ENCODE data around the gene USP38. TPM values are rescaled to one million over a fixed set of nuclear protein-coding genes. Genes with fewer than 3 reads are reported as not detected.

The USP38 gene
- total RNA-seq, 4 donors from 2014 or later = 24.1 to 42.5 (median 26.3) TPM

DNA sequence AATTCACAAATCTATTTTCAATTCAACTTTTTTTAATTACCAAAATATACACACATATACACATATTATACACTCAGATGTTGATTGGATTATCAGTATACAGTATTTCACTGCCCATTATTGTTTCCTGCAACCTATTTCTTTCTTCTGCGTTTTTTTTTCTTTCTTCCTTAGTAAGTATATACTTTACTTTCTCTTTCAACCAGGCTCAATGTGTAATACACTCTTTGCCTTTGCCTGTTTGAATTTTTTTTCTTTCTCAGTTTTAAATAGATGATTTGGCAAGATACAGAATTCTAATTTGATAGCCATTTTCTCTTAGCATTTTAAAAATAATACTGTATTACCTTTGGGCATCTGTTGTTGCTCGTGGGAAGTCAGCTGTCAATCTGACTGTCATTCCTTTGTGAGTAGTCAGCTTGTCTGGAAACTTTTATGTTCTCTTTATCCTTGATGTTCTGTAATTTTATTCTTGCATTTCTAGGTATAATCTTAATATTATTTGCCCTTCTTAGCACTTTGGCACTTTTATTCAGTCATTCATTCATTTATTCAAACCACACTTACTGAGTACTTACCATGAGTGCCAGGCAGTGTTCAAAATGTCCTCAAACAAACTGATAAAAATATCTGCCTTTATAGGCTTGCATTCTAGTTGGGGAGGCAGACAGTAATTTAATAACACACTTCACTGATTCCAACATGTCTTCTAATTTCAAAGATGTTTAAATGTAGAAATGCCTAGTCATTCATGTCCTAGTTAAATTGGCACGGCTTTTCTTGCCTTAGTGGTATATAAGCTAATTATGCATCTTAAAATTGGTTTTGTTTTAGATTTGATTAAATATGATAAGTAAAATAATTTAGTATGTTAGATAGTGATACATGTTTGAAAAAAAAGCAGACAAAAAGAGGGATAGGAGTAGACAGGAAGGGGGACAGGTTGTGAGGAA lies 3.7 kb downstream of the USP38 start:
- ATAC-seq (ENCODE audit: low FRiP score) (no peak), DNase-seq (ENCODE audit: low spot score) (no peak)
- TF ChIP-seq CTCF (IDR thresholded peaks at IDR 0.05) = no peak

- DNase-seq (ENCODE audit: low spot score) (no peak), ATAC-seq (ENCODE audit: low FRiP score) (no peak)
- no peak for TF ChIP-seq CTCF (IDR thresholded peaks at IDR 0.05)
Measured at GRCh38 chr4:143189528-143189927, 4.8 kb downstream of the USP38 start.

GRCh38 chr4:143195581-143195980 lies 10.9 kb downstream of the USP38 start:
- no peak for ATAC-seq (ENCODE audit: low FRiP score)
- no peak for TF ChIP-seq CTCF (IDR thresholded peaks at IDR 0.05)
- no peak for DNase-seq (ENCODE audit: low spot score)

DNA sequence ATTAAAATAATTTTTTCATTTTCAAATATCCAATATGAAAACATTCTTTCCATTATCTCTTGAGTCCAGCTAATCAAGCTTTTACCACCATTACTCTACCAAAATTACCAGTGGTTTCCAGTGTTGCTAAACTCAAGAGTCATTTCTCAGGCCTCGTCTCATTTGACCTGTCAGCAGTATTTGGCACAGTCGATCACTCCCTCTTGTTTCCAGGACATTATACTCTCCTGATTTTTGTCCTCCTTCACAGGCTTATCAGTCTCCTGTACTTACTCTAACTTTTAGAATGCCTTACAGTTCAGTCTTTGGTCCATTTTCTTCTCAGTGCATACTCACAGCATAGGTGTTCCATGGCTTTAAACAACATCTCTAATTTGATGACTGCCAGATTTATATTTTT lies 11.6 kb downstream of the USP38 start:
- TF ChIP-seq CTCF (IDR thresholded peaks at IDR 0.05) = no peak
- DNase-seq (ENCODE audit: low spot score) (no peak), ATAC-seq (ENCODE audit: low FRiP score) (no peak)

- ATAC-seq (ENCODE audit: low FRiP score) (no peak), DNase-seq (ENCODE audit: low spot score) (no peak)
- no peak for TF ChIP-seq CTCF (IDR thresholded peaks at IDR 0.05)
Measured at GRCh38 chr4:143199503-143199902, 14.8 kb downstream of the USP38 start.

GRCh38 chr4:143202824-143203223 lies 18.1 kb downstream of the USP38 start:
- no peak for ATAC-seq (ENCODE audit: low FRiP score)
- TF ChIP-seq CTCF (IDR thresholded peaks at IDR 0.05) = no peak
- DNase-seq (ENCODE audit: low spot score) = no peak

DNA sequence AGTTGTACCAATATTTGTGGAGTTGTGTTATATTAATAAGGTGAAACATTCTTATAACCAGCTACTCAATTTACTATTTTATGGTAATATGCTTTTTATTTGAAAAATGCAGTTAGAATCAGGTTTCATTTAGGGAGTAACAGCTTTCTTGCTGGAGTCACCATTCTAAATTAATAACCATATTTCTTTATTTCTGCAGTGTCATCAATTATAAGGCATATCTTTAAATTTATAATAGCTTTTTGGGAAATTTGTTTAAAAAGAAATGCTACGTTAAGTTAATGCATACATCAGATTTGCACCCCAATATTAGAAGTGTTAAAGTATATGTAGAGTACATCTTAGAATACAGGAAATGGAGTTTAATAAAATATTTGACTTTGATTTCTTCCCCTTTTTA lies 18.9 kb downstream of the USP38 start:
- ATAC-seq (ENCODE audit: low FRiP score) = no peak
- no peak for DNase-seq (ENCODE audit: low spot score)
- TF ChIP-seq CTCF (IDR thresholded peaks at IDR 0.05) = no peak
